GM23338 (cell line): ENCODE results near the gene ADGRF4. TPM values are rescaled to one million over a fixed set of nuclear protein-coding genes. Genes with fewer than 3 reads are reported as not detected.

Experiments used
- ATAC-seq: fragments of 200-7000 bp; cut with Tn5 transposase; 3 replicates; pipeline ENCODE4 v1.9.1; 2020
- DNase-seq: peaks from one replicate; pipeline ENCODE4 v3.0.0-alpha.2; 2015; ENCODE audit warnings: low spot score
- H2AFZ ChIP-seq: fragments of 200-600 bp; sonication (generic); 2 replicates; pipeline ENCODE4 v1.8.0; 2016; ENCODE audit warnings: antibody characterized with exemption, mild to moderate bottlenecking, moderate library complexity
- H3F3A ChIP-seq: fragments of 200-600 bp; sonication (generic); replicated peaks from 2 replicates; pipeline ENCODE4 v1.8.0; 2017; ENCODE audit warnings: antibody characterized with exemption, mixed run types, low read depth
- H3K27ac ChIP-seq: fragments of 200-600 bp; sonication (generic); 2 replicates; pipeline ENCODE4 v1.6.1; 2016; ENCODE audit warnings: low read depth
- H3K27me3 ChIP-seq: fragments of 200-600 bp; sonication (generic); 2 replicates; pipeline ENCODE4 v1.8.0; 2016; ENCODE audit warnings: mild to moderate bottlenecking, mixed run types, moderate library complexity; ENCODE audit not compliant: insufficient read depth
- H3K36me3 ChIP-seq: fragments of 200-600 bp; sonication (generic); 2 replicates; pipeline ENCODE4 v1.8.0; 2016; ENCODE audit warnings: mild to moderate bottlenecking; ENCODE audit not compliant: insufficient read depth
- H3K4me1 ChIP-seq: fragments of 200-600 bp; sonication (generic); 2 replicates; pipeline ENCODE4 v1.8.0; 2016; ENCODE audit warnings: mild to moderate bottlenecking, moderate library complexity; ENCODE audit not compliant: insufficient read depth
- H3K4me2 ChIP-seq: fragments of 200-600 bp; sonication (generic); 2 replicates; pipeline ENCODE4 v1.7.1; 2017; ENCODE audit warnings: mixed run types
- H3K4me3 ChIP-seq: fragments of 200-600 bp; sonication (generic); 2 replicates; pipeline ENCODE4 v1.6.1; 2016; ENCODE audit warnings: mixed run types
- H3K79me2 ChIP-seq: fragments of 200-600 bp; sonication (generic); replicated peaks from 2 replicates; pipeline ENCODE4 v1.8.0; 2017; ENCODE audit warnings: mild to moderate bottlenecking; ENCODE audit not compliant: insufficient read depth
- H3K9me2 ChIP-seq: fragments of 200-600 bp; sonication (generic); 2 replicates; pipeline ENCODE4 v1.8.0; 2017; ENCODE audit not compliant: insufficient read depth
- H4K20me1 ChIP-seq: fragments of 200-600 bp; sonication (generic); replicated peaks from 2 replicates; pipeline ENCODE4 v1.8.0; 2017; ENCODE audit warnings: mild to moderate bottlenecking; ENCODE audit not compliant: insufficient read depth
- H3K27ac Mint-ChIP-seq: 2 replicates; pipeline ENCODE4 v1.8.0; 2020; ENCODE audit warnings: inconsistent platforms, mild to moderate bottlenecking, moderate library complexity, mixed read lengths
- H3K27me3 Mint-ChIP-seq: 3 replicates; pipeline ENCODE4 v1.8.0; 2022; ENCODE audit warnings: low read depth, mild to moderate bottlenecking, moderate library complexity, mixed read lengths, inconsistent platforms; ENCODE audit not compliant: insufficient read depth, poor library complexity
- H3K36me3 Mint-ChIP-seq: 3 replicates; pipeline ENCODE4 v1.8.0; 2021; ENCODE audit warnings: low read depth, mild to moderate bottlenecking, inconsistent platforms, moderate library complexity, mixed read lengths
- H3K4me1 Mint-ChIP-seq: 3 replicates; pipeline ENCODE4 v1.8.0; 2020; ENCODE audit warnings: mild to moderate bottlenecking, inconsistent platforms, mixed read lengths
- H3K4me3 Mint-ChIP-seq: 3 replicates; pipeline ENCODE4 v1.8.0; 2021; ENCODE audit warnings: moderate library complexity, mild to moderate bottlenecking, inconsistent platforms, mixed read lengths
- H3K9me3 Mint-ChIP-seq: 3 replicates; pipeline ENCODE4 v1.8.0; 2020; ENCODE audit warnings: moderate library complexity, mild to moderate bottlenecking, inconsistent platforms, mixed read lengths
- CREB1 ChIP-seq: fragments of 250-450 bp; sonication (Bioruptor Pico); IDR thresholded peaks from 2 replicates; pipeline ENCODE4 v1.5.0; 2020; ENCODE audit warnings: low read depth, mild to moderate bottlenecking, moderate library complexity
- CTCF ChIP-seq, 2 experiments: fragments of 200-600 bp in 1 of 2; sonication (generic) in 1 of 2; conservative IDR thresholded peaks; 2 replicates each; pipeline versions ENCODE4 v1.5.1 to v1.6.1; 2016 to 2017; ENCODE audit warnings: antibody characterized with exemption in 2 of 2, low read depth in 2 of 2, mild to moderate bottlenecking in 2 of 2, moderate library complexity in 1 of 2
- ETS1 ChIP-seq: IDR thresholded peaks from 2 replicates; pipeline ENCODE4 v1.6.1; 2016; ENCODE audit warnings: antibody characterized with exemption
- JUNB ChIP-seq: IDR thresholded peaks from one replicate; pipeline ENCODE4 v1.6.1; 2016; ENCODE audit warnings: antibody characterized with exemption; ENCODE audit not compliant: unreplicated experiment
- POLR2AphosphoS5 ChIP-seq: IDR thresholded peaks from 2 replicates; pipeline ENCODE4 v1.6.1; 2016; ENCODE audit warnings: antibody characterized with exemption, low read depth
- polyA plus RNA-seq: library from polyadenylated mRNA; unstranded; fragments of >200 nt; fragmentation: Nextera tagmentation; extraction: Ambion mirVana; gene quantifications from 2 replicates; pipeline ENCODE4 v1.2.1, GENCODE V29; 2016
- total RNA-seq: library from RNA; depleted of rRNA; stranded (reverse); fragments of >200 nt; shearing (Covaris generic); gene quantifications from 2 replicates; pipeline ENCODE4 v1.2.3, GENCODE V29; 2014
- TF ChIP-seq, protein P1 (sequence below): fragments of 250-450 bp; sonication (Bioruptor Pico); IDR thresholded peaks from 2 replicates; pipeline ENCODE4 v1.5.0; 2020; ENCODE audit warnings: mild to moderate bottlenecking, moderate library complexity

Gene ADGRF4
- total and polyA plus RNA-seq, 2 experiments from 2014 or later, result not detected

- Histone ChIP-seq H3K9me2 (no peaks in the 10 kb centered on the region), H2AFZ (peak overlapping the region; percentile 93), H3K27ac (0 out of 2 replicates have a peak overlapping the region, but pooled peaks have one; percentile 48), H3K4me3 (no peak overlapping the region), H3K27me3 (no peaks in the 10 kb centered on the region), H3K79me2 (no peaks in the 10 kb centered on the region), H3F3A (no peaks in the 10 kb centered on the region), H4K20me1 (no peaks in the 10 kb centered on the region), H3K36me3 (no peaks in the 10 kb centered on the region), H3K4me2 (no peak overlapping the region), H3K4me1 (no peaks in the 10 kb centered on the region)
- no peak for TF ChIP-seq ETS1
- 0 out of 2 replicates have a peak, but pooled peaks have one; percentile 25 for TF ChIP-seq CREB1
- no peak for TF ChIP-seq CTCF (conservative IDR thresholded peaks at IDR 0.05; ENCODE audit: low read depth in 2 of 2)
- no peak for TF ChIP-seq JUNB
- no peak for TF ChIP-seq POLR2AphosphoS5
- TF ChIP-seq, protein P1, sequence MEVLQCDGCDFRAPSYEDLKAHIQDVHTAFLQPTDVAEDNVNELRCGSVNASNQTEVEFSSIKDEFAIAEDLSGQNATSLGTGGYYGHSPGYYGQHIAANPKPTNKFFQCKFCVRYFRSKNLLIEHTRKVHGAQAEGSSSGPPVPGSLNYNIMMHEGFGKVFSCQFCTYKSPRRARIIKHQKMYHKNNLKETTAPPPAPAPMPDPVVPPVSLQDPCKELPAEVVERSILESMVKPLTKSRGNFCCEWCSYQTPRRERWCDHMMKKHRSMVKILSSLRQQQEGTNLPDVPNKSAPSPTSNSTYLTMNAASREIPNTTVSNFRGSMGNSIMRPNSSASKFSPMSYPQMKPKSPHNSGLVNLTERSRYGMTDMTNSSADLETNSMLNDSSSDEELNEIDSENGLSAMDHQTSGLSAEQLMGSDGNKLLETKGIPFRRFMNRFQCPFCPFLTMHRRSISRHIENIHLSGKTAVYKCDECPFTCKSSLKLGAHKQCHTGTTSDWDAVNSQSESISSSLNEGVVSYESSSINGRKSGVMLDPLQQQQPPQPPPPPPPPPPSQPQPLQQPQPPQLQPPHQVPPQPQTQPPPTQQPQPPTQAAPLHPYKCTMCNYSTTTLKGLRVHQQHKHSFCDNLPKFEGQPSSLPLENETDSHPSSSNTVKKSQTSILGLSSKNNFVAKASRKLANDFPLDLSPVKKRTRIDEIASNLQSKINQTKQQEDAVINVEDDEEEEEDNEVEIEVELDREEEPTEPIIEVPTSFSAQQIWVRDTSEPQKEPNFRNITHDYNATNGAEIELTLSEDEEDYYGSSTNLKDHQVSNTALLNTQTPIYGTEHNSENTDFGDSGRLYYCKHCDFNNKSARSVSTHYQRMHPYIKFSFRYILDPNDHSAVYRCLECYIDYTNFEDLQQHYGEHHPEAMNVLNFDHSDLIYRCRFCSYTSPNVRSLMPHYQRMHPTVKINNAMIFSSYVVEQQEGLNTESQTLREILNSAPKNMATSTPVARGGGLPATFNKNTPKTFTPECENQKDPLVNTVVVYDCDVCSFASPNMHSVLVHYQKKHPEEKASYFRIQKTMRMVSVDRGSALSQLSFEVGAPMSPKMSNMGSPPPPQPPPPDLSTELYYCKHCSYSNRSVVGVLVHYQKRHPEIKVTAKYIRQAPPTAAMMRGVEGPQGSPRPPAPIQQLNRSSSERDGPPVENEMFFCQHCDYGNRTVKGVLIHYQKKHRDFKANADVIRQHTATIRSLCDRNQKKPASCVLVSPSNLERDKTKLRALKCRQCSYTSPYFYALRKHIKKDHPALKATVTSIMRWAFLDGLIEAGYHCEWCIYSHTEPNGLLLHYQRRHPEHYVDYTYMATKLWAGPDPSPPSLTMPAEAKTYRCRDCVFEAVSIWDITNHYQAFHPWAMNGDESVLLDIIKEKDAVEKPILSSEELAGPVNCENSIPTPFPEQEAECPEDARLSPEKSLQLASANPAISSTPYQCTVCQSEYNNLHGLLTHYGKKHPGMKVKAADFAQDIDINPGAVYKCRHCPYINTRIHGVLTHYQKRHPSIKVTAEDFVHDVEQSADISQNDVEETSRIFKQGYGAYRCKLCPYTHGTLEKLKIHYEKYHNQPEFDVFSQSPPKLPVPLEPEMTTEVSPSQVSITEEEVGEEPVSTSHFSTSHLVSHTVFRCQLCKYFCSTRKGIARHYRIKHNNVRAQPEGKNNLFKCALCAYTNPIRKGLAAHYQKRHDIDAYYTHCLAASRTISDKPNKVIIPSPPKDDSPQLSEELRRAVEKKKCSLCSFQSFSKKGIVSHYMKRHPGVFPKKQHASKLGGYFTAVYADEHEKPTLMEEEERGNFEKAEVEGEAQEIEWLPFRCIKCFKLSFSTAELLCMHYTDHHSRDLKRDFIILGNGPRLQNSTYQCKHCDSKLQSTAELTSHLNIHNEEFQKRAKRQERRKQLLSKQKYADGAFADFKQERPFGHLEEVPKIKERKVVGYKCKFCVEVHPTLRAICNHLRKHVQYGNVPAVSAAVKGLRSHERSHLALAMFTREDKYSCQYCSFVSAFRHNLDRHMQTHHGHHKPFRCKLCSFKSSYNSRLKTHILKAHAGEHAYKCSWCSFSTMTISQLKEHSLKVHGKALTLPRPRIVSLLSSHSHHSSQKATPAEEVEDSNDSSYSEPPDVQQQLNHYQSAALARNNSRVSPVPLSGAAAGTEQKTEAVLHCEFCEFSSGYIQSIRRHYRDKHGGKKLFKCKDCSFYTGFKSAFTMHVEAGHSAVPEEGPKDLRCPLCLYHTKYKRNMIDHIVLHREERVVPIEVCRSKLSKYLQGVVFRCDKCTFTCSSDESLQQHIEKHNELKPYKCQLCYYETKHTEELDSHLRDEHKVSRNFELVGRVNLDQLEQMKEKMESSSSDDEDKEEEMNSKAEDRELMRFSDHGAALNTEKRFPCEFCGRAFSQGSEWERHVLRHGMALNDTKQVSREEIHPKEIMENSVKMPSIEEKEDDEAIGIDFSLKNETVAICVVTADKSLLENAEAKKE (CRISPR knock-in tag), result no peak
- DNase-seq, result peak; percentile 72
- Mint-ChIP-seq H3K36me3 (no peaks in the 10 kb centered on the region), H3K9me3 (no peaks in the 10 kb centered on the region), H3K27me3 (peaks cover 3% of the 10 kb centered on the region), H3K4me3 (no peak overlapping the region), H3K4me1 (peaks cover 9% of the 10 kb centered on the region; the same call in 2 of the 3 replicates), H3K27ac (peak overlapping the region; percentile 56)
- peak; percentile 87 for ATAC-seq
These were observed 34.7 kb upstream of the ADGRF4 start for GRCh38 chr6:47663462-47664216.
